Keratinocyte (primary cell): ENCODE measurements around the gene C1QC. TPM values are rescaled to one million over a fixed set of nuclear protein-coding genes. Genes with fewer than 3 reads are reported as not detected.

Source experiments
- DNase-seq: peaks from one replicate; pipeline ENCODE4 v3.0.0-alpha.2; 2011; ENCODE audit warnings: low read depth, missing footprints, low spot score
- FAIRE-seq: peaks from 2 replicates; lab custom pipeline; 2011; peaks lifted over from hg19 to GRCh38; lab: Jason Lieb, UNC
- H2AFZ ChIP-seq: 2 replicates; pipeline ENCODE4 v1.6.0; 2012; ENCODE audit warnings: low read length, control low read depth, inconsistent platforms; ENCODE audit not compliant: control insufficient read depth
- H3K27ac ChIP-seq: 2 replicates; pipeline ENCODE4 v1.5.1; 2011; ENCODE audit warnings: low read length; ENCODE audit not compliant: control insufficient read depth, insufficient read depth
- H3K27me3 ChIP-seq: 3 replicates; pipeline ENCODE4 v1.6.0; 2011; ENCODE audit warnings: low read length; ENCODE audit not compliant: control insufficient read depth, insufficient read depth; ENCODE audit errors: extremely low read depth
- H3K36me3 ChIP-seq, 2 experiments: 2 replicates in 1 of 2; 3 replicates in 1 of 2; pipeline ENCODE4 v1.5.1; 2011; ENCODE audit warnings: low read length in 2 of 2, mild to moderate bottlenecking in 1 of 2; ENCODE audit not compliant: control insufficient read depth in 2 of 2, insufficient read depth in 2 of 2; ENCODE audit errors: extremely low read depth in 1 of 2
- H3K4me1 ChIP-seq: 3 replicates; pipeline ENCODE4 v1.5.1; 2011; ENCODE audit warnings: low read length; ENCODE audit not compliant: control insufficient read depth, insufficient read depth; ENCODE audit errors: extremely low read depth
- H3K4me2 ChIP-seq: 3 replicates; pipeline ENCODE4 v1.6.0; 2011; ENCODE audit warnings: low read depth, low read length; ENCODE audit not compliant: control insufficient read depth, insufficient read depth; ENCODE audit errors: extremely low read depth
- H3K4me3 ChIP-seq, 3 experiments: fragments of 200-600 bp in 1 of 3; sonication (generic) in 1 of 3; 2 replicates in 2 of 3; 3 replicates in 1 of 3; pipeline ENCODE4 v1.5.1; 2011 to 2016; ENCODE audit warnings: low read length in 3 of 3, mild to moderate bottlenecking in 3 of 3, control low read depth in 2 of 3, inconsistent platforms in 1 of 3, low read depth in 1 of 3, mixed read lengths in 1 of 3, mixed run types in 1 of 3, moderate library complexity in 1 of 3; ENCODE audit not compliant: control insufficient read depth in 2 of 3, insufficient read depth in 2 of 3; ENCODE audit errors: extremely low read depth in 1 of 3
- H3K79me2 ChIP-seq: 2 replicates; pipeline ENCODE4 v1.6.0; 2012; ENCODE audit warnings: low read length; ENCODE audit not compliant: control insufficient read depth, insufficient read depth
- H3K9ac ChIP-seq: 3 replicates; pipeline ENCODE4 v1.6.0; 2011; ENCODE audit warnings: low read length; ENCODE audit not compliant: control insufficient read depth, insufficient read depth; ENCODE audit errors: extremely low read depth
- H3K9me1 ChIP-seq: 3 replicates; pipeline ENCODE4 v1.6.0; 2011; ENCODE audit warnings: low read length; ENCODE audit not compliant: control insufficient read depth, insufficient read depth; ENCODE audit errors: extremely low read depth
- H3K9me3 ChIP-seq: 2 replicates; pipeline ENCODE4 v1.5.1; 2012; ENCODE audit warnings: low read depth, low read length; ENCODE audit not compliant: control insufficient read depth
- H4K20me1 ChIP-seq: 3 replicates; pipeline ENCODE4 v1.6.0; 2011; ENCODE audit warnings: low read length; ENCODE audit not compliant: control insufficient read depth, insufficient read depth; ENCODE audit errors: extremely low read depth
- CTCF ChIP-seq, 3 experiments: IDR thresholded peaks in 1 of 3; conservative IDR thresholded peaks in 1 of 3; optimal IDR thresholded peaks in 1 of 3; 2 replicates in 2 of 3; 3 replicates in 1 of 3; pipeline versions ENCODE3 to v1.5.1; 2011; ENCODE audit warnings: low read length in 3 of 3, mild to moderate bottlenecking in 3 of 3, moderate library complexity in 2 of 3, control low read depth in 1 of 3, inconsistent platforms in 1 of 3; ENCODE audit not compliant: insufficient read depth in 2 of 3; ENCODE audit errors: extremely low read depth in 1 of 3
- EZH2 ChIP-seq: IDR thresholded peaks from one replicate; pipeline ENCODE4 v1.6.1; 2012; ENCODE audit warnings: inconsistent platforms, mild to moderate bottlenecking, low read length, moderate library complexity
- dilution Hi-C: fragments of 300-500 bp; cut with MboI; formaldehyde crosslinking; loops from one replicate; pipeline ENCODE4 v1.7.0; 2020; ENCODE audit warnings: low sequenced_read_pairs; ENCODE audit not compliant: extremely low pct_ligation_motif_present
- polyA plus RNA-seq, 5 experiments: library from polyadenylated mRNA; depleted of rRNA in 3 of 5; stranded (reverse) in 3 of 5; stranded (forward) in 1 of 5; unstranded in 1 of 5; fragments of >200 nt; gene quantifications; 1 replicate in 1 of 5; 2 replicates in 3 of 5; 3 replicates in 1 of 5; pipeline versions ENCODE4 v1.2.1 to v1.2.3, GENCODE V29; 2011 to 2012; ENCODE audit warnings: missing spikeins in 2 of 5, low read depth in 1 of 5, low replicate concordance in 1 of 5

The C1QC gene
- polyA plus RNA-seq, 1 donor (not counting 4 experiments of a cell fraction or from before 2014, with no cell fraction given): not detected

GRCh38 chr1:22606161-22606560, 37.3 kb upstream of the C1QC start:
- Histone ChIP-seq H3K4me2 (no peak overlapping the region), H3K27me3 (peaks cover 24% of the 10 kb centered on the region), H3K9me1 (no peaks in the 10 kb centered on the region), H3K27ac (no peak overlapping the region), H3K9me3 (no peaks in the 10 kb centered on the region), H3K4me3 (no peak overlapping the region), H2AFZ (no peak overlapping the region), H3K79me2 (no peaks in the 10 kb centered on the region), H3K9ac (no peak overlapping the region), H3K36me3 (no peaks in the 10 kb centered on the region), H3K4me1 (no peaks in the 10 kb centered on the region), H4K20me1 (no peaks in the 10 kb centered on the region)
- TF ChIP-seq CTCF (optimal IDR thresholded peaks at IDR 0.05 in 1 of 3, IDR thresholded peaks at IDR 0.05 in 1 of 3, conservative IDR thresholded peaks at IDR 0.05 in 1 of 3; ENCODE audit: extremely low read depth in 1 of 3, insufficient read depth in 2 of 3, low read length in 3 of 3) (no peak), EZH2 (no peak)
- FAIRE-seq: no peak
- no peak for DNase-seq
- dilution Hi-C loops: no loop called here

GRCh38 chr1:22607154-22607553, 36.3 kb upstream of the C1QC start:
- Histone ChIP-seq H3K79me2 (no peaks in the 10 kb centered on the region), H3K9ac (no peak overlapping the region), H4K20me1 (peaks cover 2% of the 10 kb centered on the region), H2AFZ (no peak overlapping the region), H3K4me3 (no peak overlapping the region), H3K4me2 (no peak overlapping the region), H3K4me1 (no peaks in the 10 kb centered on the region), H3K9me1 (no peaks in the 10 kb centered on the region), H3K36me3 (no peaks in the 10 kb centered on the region), H3K9me3 (no peaks in the 10 kb centered on the region), H3K27ac (no peak overlapping the region), H3K27me3 (peaks cover 24% of the 10 kb centered on the region)
- DNase-seq: no peak
- TF ChIP-seq CTCF (optimal IDR thresholded peaks at IDR 0.05 in 1 of 3, IDR thresholded peaks at IDR 0.05 in 1 of 3, conservative IDR thresholded peaks at IDR 0.05 in 1 of 3; ENCODE audit: extremely low read depth in 1 of 3, insufficient read depth in 2 of 3, low read length in 3 of 3): no peak
- no peak for TF ChIP-seq EZH2
- dilution Hi-C loops: no loop called here
- no peak for FAIRE-seq
